A549 treated with AZD9567 at 1 μM for 4 hours (cell line): ENCODE results near the gene NCBP2. TPM values are rescaled to one million over a fixed set of nuclear protein-coding genes. Genes with fewer than 3 reads are reported as not detected.

Experiments used
- total RNA-seq: library from RNA; stranded (reverse); fragments of 200-300 nt; extraction: Qiagen RNA extraction; gene quantifications from 5 replicates; pipeline ENCODE4 v1.2.3, GENCODE V29; 2022; ENCODE audit not compliant: insufficient read depth

The NCBP2 gene
- 37.6 to 44.6 TPM (median 42.8 TPM) in 5 replicates for total RNA-seq

GRCh38 chr3:196942226-196942914 is at the start of gene NCBP2:
Gene NCBP2, minus strand, starts transcription at chr3:196942528. Its CDS starts 25 bp downstream, at chr3:196942503.

GRCh38 chr3:196968233-196969133 is 26.2 kb upstream of the NCBP2 start, which contains the start of gene PIGZ:
Gene PIGZ, minus strand, starts transcription at chr3:196968833. Its CDS starts 16,802 bp downstream, at chr3:196952031.

Other genes with a start within 250 kb of the NCBP2 start
- 2.3 to 3.6 TPM (median 2.9 TPM) in 5 replicates for gene CEP19, start 230.3 kb downstream of the NCBP2 start, total RNA-seq
- 32.1 to 49.6 TPM (median 32.9 TPM) in 5 replicates for gene PIGX, start 230.2 kb downstream of the NCBP2 start, total RNA-seq
- gene PAK2, start 202.7 kb downstream of the NCBP2 start, total RNA-seq = 33.3 to 54.1 TPM (median 37.0 TPM) in 5 replicates
- 4.0 to 8.1 TPM (median 6.6 TPM) in 5 replicates for gene SENP5, start 74.6 kb downstream of the NCBP2 start, total RNA-seq
- 1.4 to 2.2 TPM (median 1.9 TPM) in 5 replicates for gene PIGZ, start 26.3 kb upstream of the NCBP2 start, total RNA-seq
- gene MELTF, start 87.3 kb upstream of the NCBP2 start, total RNA-seq = 34.7 to 66.2 TPM (median 59.0 TPM) in 5 replicates